ENCODE results near the gene NPLOC4.
A peak's percentile ranks its signal among the peaks of the same experiment; 100 is the strongest.

NPLOC4 gene

DNA sequence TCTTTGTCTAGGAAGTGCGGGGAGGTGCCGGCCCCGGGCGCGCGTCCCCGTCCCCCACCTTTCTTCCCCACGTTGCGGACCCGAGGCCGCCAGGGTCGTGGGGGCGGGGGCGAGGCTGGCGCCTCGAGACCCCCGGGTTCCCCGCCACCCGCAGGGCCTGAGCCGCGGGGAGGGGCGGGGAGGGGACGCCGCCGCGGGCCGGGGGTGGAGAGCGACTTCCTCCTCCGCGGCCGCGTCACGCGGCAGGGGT, 122.5 kb downstream of the NPLOC4 start:
- no peak for DNase-seq

DNA sequence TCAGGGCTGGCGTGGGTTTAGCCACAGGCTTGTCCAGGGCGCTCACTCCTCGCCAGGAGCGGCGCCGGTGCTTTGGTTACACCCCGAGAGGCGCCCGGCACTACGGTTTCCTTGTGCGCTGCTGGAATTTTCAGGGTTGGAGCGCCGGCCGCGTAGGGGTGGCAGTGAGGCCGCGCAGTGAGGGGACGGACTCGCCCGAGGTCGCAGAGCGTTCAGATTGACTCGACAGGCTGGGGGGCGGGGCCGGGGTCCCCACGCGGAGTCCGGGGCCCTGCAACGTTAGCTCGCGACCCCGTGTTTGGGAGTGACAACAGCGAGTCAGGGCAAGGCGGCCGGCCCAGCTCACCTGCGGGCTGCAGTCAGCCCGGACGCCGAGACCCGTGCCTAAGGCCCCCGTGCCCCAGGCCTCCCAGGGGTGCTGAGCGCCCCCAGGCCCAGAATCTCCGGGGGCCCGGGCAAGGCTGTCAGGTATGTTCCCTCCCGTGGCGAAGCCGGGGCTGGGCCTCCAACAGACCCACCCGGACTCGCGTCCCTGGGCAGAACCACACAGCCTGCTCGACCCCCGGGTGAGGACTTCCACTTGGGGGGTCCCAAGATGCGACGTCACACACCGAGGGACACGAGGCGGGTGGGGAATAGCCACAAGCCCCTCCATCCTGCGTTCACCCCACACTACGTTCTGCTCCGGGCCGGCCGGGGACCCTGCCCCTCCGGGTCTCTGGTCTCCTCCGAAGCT, 123.0 kb downstream of the NPLOC4 start:
- DNase-seq: peak; percentile 66

DNA sequence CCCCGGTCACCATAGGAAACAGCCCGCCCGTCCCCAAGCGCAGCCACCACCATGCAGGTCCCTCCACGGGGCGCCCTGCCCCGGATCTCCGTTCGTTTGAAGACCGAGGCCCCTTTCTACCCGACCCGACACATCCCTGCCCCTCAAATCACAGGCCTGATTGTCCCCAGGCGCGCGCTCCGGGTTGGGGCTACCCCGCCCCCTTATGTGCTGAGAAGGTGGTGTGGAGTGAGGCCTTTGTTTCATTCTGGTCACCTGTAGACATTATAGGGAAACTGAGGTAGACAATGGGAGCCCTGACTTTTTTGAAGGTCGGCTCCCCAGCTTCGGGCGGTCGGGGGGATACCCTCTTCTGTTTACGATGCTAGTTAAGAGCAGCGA, 123.5 kb downstream of the NPLOC4 start:
- peak; percentile 66 for DNase-seq

DNA sequence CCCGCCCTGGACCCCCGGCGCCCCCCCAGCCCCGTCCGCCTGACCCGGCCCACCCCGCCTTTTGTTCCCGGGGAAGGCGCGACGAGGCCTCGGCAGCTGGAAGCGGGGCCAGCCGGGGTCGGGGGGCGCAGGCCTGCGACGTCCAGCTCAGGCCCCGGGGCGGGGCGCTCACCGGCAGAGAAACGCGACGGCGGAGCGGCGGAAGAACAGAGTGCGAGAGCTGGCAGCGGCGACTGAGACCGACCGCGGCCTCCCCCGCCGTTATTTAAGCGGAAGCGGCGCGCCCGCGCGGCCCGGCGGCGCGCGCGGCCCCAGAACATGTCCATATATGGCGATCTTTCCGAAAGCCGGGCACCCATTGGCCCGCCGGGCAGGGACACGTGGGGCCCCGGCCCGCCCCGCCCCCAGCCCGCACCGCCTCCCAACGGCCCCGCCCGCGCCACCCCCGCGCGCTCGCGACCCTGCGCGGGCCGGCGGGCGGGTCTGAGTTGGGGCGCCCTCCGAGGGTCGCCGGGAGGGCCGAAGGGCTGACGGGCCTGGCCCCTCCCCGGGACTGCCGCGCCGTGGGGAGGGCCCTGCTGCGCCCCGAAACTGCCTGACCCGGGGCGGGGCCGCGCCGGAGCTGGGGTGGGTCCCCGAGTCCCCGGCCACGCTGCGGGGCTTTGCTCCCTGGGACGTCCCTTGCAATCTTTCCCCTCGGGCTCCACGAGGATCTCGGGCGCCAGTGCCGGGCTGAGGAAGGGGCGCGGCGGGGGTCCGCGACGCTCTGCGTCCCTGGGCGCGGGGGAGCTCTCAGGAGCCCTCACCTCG, 124.1 kb downstream of the NPLOC4 start, which contains the start of gene ACTG1:
Gene ACTG1, minus strand, starts transcription at position 238 of the 810 bp plus-strand sequence. CDS start 445 bp downstream, outside the sequence.
- peak; percentile 83 for DNase-seq

GRCh38 chr17:81511804-81512561, 124.9 kb downstream of the NPLOC4 start:
- DNase-seq: no peak

- DNase-seq: no peak
Measured at GRCh38 chr17:81511554-81511803, 125.4 kb downstream of the NPLOC4 start.

GRCh38 chr17:81510785-81511553, 125.9 kb downstream of the NPLOC4 start:
- no peak for DNase-seq

DNA sequence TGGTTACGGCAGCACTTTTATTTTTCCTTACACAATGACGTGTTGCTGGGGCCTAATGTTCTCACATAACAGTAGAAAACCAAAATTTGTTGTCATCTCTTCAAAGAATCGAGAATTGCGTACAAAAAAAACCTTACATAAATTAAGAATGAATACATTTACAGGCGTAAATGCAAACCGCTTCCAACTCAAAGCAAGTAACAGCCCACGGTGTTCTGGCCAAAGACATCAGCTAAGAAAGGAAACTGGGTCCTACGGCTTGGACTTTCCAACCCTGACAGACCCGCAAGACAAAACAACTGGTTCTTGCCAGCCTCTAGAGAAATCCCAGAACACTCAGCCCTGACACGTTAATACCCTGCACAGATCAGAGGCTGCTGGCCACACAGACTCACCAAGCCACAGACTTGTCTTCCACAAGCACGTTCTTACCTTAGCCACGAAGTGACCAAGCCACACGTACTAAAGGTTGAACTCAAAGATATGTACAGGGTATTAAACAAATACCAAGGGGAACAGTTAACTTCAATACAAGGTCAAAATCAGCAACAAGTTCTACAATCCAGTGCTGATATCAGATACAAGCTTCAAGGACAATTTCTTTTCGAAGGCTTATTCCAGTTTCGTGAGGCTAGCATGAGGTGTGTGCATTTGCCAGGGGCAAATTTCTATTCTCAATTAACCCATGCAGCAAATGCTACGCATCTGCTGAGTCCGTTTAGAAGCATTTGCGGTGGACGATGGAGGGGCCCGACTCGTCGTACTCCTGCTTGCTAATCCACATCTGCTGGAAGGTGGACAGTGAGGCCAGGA, 126.7 kb downstream of the NPLOC4 start:
- DNase-seq: no peak

- no peak for DNase-seq
Measured at GRCh38 chr17:81509207-81509971, 127.5 kb downstream of the NPLOC4 start.

DNA sequence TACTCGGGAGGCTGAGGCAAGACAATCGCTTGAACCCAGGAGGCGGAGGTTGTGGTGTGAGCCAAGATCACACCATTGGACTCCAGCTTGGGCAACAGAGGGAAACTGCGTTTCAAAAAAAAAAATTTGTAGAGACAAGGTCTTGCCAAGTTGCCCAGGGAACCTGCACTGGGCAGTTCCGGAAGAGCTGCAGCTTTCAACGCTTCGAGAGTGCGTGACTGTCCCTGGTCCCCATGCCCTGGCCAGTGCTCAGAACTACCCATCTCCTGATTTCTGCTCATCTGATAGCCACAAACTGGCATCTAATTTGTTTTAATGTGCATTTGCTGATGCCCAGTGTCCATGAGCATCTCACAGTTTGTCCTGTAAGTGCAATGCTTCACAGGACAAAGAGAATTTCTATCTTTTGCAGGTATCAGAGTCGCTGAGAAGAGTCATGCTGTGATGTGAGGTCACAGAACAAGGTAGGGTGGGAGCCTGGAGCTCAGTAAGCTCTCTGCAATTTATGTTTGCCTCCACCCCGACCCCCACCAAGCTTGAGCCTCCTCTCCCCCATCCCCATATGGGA, 128.2 kb downstream of the NPLOC4 start:
- no peak for DNase-seq
